GM12891 (cell line): ENCODE results near the gene SPACA7.

ENCODE experiments used
- DNase-seq: peaks from one replicate; pipeline ENCODE4 v3.0.0; 2011; ENCODE audit warnings: low spot score; ENCODE audit not compliant: insufficient read length
- FAIRE-seq: peaks from 2 replicates; lab custom pipeline; 2011; peaks lifted over from hg19 to GRCh38; lab: Jason Lieb, UNC
- PAX5 ChIP-seq: IDR thresholded peaks from 2 replicates; pipeline ENCODE4 v1.6.1; 2011; ENCODE audit warnings: low read length, moderate library complexity, mild to moderate bottlenecking; ENCODE audit not compliant: insufficient read depth, severe bottlenecking
- POLR2A ChIP-seq: IDR thresholded peaks from 2 replicates; pipeline ENCODE4 v1.6.1; 2011; ENCODE audit warnings: low read depth, low read length, control low read depth
- POLR2AphosphoS5 ChIP-seq: IDR thresholded peaks from 2 replicates; pipeline ENCODE4 v1.6.1; 2011; ENCODE audit warnings: low read depth, low read length, control low read depth
- POU2F2 ChIP-seq: IDR thresholded peaks from 2 replicates; pipeline ENCODE4 v1.6.1; 2011; ENCODE audit warnings: low read depth, mild to moderate bottlenecking, control low read depth, low read length, moderate library complexity
- SPI1 ChIP-seq: IDR thresholded peaks from 2 replicates; pipeline ENCODE4 v1.6.1; 2011; ENCODE audit warnings: low read depth, low read length, control low read depth
- TAF1 ChIP-seq: IDR thresholded peaks from 2 replicates; pipeline ENCODE4 v1.6.1; 2011; ENCODE audit warnings: low read depth, low read length, control low read depth

Gene SPACA7

DNA sequence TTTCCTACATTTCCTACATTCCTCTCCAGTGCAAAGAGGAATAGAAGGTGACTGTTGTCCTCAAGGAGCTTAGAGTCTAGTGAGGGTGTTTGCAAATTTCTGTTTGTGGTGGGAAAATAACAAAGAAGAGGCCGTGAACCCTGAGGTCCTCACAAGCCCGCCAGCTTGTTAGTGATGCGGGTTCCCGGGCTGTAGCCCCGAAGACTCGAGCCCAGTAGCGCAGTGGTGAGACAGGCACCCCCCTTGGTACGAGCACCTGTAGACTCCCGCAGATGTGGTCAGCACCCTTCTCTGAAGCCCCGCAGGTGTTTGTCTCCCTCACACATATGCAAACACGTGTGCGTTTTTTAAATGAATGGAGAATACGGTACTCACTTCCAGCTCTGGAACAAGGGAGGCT, 26.5 kb upstream of the SPACA7 start:
- FAIRE-seq, result no peak
- DNase-seq, result no peak
- no peak for TF ChIP-seq TAF1
- TF ChIP-seq PAX5, result no peak
- TF ChIP-seq POLR2A, result no peak
- no peak for TF ChIP-seq POU2F2
- TF ChIP-seq POLR2AphosphoS5, result no peak
- no peak for TF ChIP-seq SPI1

DNA sequence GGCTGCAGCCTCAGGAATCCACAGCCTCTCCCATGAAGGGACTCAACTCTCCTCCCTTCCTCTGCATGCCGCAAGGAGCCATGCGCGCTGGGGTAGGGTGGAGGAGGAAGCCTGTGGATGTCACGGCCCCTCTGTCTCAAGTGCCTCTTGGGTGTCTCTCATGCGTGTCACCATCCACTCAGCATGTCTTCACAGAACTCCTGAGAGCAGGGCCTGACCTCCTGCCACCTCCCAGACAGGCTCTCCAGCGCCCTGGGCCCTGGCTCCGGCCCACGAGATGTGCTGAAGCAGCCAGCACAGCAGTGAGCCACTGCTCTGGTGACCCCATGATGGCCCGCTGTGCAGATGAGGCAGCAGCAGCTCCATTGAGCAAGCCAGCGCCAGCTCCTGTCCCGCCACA, 25.9 kb upstream of the SPACA7 start:
- no peak for TF ChIP-seq PAX5
- no peak for TF ChIP-seq POLR2AphosphoS5
- TF ChIP-seq TAF1, result no peak
- TF ChIP-seq POLR2A, result no peak
- TF ChIP-seq SPI1, result no peak
- TF ChIP-seq POU2F2, result no peak
- DNase-seq (no peak), FAIRE-seq (no peak)

- FAIRE-seq, result no peak
- DNase-seq, result no peak
- TF ChIP-seq POLR2AphosphoS5 (no peak), POLR2A (no peak), POU2F2 (no peak), PAX5 (no peak), SPI1 (no peak), TAF1 (no peak)
Observed at GRCh38 chr13:112351825-112352224, 24.3 kb upstream of the SPACA7 start.

GRCh38 chr13:112353856-112354255, 22.3 kb upstream of the SPACA7 start:
- TF ChIP-seq PAX5 (no peak), POU2F2 (no peak), SPI1 (no peak), POLR2AphosphoS5 (no peak)
- no peak for DNase-seq
- FAIRE-seq, result no peak

- TF ChIP-seq PAX5, result no peak
- no peak for TF ChIP-seq TAF1
- TF ChIP-seq POU2F2, result no peak
- no peak for TF ChIP-seq POLR2AphosphoS5
- TF ChIP-seq SPI1, result no peak
- TF ChIP-seq POLR2A, result no peak
- no peak for DNase-seq
- FAIRE-seq, result no peak
Observed at GRCh38 chr13:112354330-112355273, 21.6 kb upstream of the SPACA7 start.

GRCh38 chr13:112355274-112355838, 20.8 kb upstream of the SPACA7 start:
- no peak for FAIRE-seq
- DNase-seq, result no peak
- TF ChIP-seq POLR2AphosphoS5, result no peak
- TF ChIP-seq POU2F2, result no peak
- no peak for TF ChIP-seq SPI1
- TF ChIP-seq PAX5, result no peak
- no peak for TF ChIP-seq TAF1
- no peak for TF ChIP-seq POLR2A

DNA sequence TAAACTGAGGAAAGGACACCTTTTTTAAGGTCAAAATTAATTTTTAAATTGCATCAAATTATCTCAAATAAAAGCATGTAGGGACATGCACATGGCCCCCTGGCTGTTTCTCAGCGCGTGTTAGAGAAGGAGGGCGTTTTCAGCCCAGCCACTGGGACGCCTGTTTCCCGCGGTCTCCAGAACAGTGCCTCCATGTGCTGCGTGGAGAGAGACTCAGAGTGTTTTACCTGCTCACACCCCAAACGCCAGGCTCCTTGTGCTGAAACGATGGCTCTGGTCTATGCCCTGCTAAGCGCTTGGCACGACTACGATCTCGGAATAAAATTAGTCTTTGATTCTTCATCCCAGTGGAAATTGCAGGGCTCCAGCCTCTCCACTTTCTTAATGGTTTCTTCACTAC, 20.0 kb upstream of the SPACA7 start:
- no peak for TF ChIP-seq PAX5
- no peak for TF ChIP-seq POU2F2
- TF ChIP-seq POLR2AphosphoS5, result no peak
- TF ChIP-seq POLR2A, result no peak
- no peak for TF ChIP-seq TAF1
- no peak for TF ChIP-seq SPI1
- no peak for FAIRE-seq
- no peak for DNase-seq

- DNase-seq (no peak), FAIRE-seq (no peak)
- TF ChIP-seq TAF1, result no peak
- no peak for TF ChIP-seq SPI1
- TF ChIP-seq PAX5, result no peak
- no peak for TF ChIP-seq POLR2A
- no peak for TF ChIP-seq POLR2AphosphoS5
- TF ChIP-seq POU2F2, result no peak
Observed at GRCh38 chr13:112358156-112358555, 18.0 kb upstream of the SPACA7 start.

- TF ChIP-seq SPI1, result no peak
- TF ChIP-seq TAF1, result no peak
- TF ChIP-seq PAX5, result no peak
- TF ChIP-seq POLR2A, result no peak
- TF ChIP-seq POLR2AphosphoS5, result no peak
- no peak for TF ChIP-seq POU2F2
- FAIRE-seq (no peak), DNase-seq (no peak)
Observed at GRCh38 chr13:112362021-112362420, 14.1 kb upstream of the SPACA7 start.
